GM18861 (cell line): ENCODE data around the gene NTRK1.

Experiments
- ATAC-seq: cut with Tn5 transposase; IDR thresholded peaks from one replicate; pipeline ENCODE4 v1.9.1; 2021; ENCODE audit not compliant: unreplicated experiment

NTRK1 gene

GRCh38 chr1:156895927-156896326 is 35.3 kb downstream of the NTRK1 start:
- no peak for ATAC-seq

GRCh38 chr1:156896490-156897033 is 35.9 kb downstream of the NTRK1 start:
- ATAC-seq = no peak

GRCh38 chr1:156897078-156897825 is 36.6 kb downstream of the NTRK1 start:
- no peak for ATAC-seq

GRCh38 chr1:156898161-156898566 is 37.5 kb downstream of the NTRK1 start:
- ATAC-seq = no peak

GRCh38 chr1:156898971-156899664 is 38.5 kb downstream of the NTRK1 start:
- ATAC-seq = no peak

GRCh38 chr1:156899956-156900718 is 39.5 kb downstream of the NTRK1 start:
- no peak for ATAC-seq

- no peak for ATAC-seq
These were observed 40.4 kb downstream of the NTRK1 start for GRCh38 chr1:156900896-156901589.

- ATAC-seq = no peak
These were observed 40.9 kb downstream of the NTRK1 start for GRCh38 chr1:156901590-156901900.

GRCh38 chr1:156901966-156902915 is 41.6 kb downstream of the NTRK1 start:
- ATAC-seq = no peak

GRCh38 chr1:156903328-156904091 is 42.8 kb downstream of the NTRK1 start:
- ATAC-seq = no peak

- ATAC-seq = no peak
These were observed 43.7 kb downstream of the NTRK1 start for GRCh38 chr1:156904187-156904959.

- ATAC-seq = no peak
These were observed 44.5 kb downstream of the NTRK1 start for GRCh38 chr1:156905176-156905575.

GRCh38 chr1:156905651-156906050 is 45.0 kb downstream of the NTRK1 start:
- no peak for ATAC-seq

- no peak for ATAC-seq
These were observed 45.7 kb downstream of the NTRK1 start for GRCh38 chr1:156906206-156906906.

GRCh38 chr1:156908541-156908940 is 47.9 kb downstream of the NTRK1 start:
- no peak for ATAC-seq

GRCh38 chr1:156908955-156909354 is 48.3 kb downstream of the NTRK1 start:
- ATAC-seq = no peak

GRCh38 chr1:156909671-156910070 is 49.0 kb downstream of the NTRK1 start:
- no peak for ATAC-seq

- ATAC-seq = no peak
These were observed 49.7 kb downstream of the NTRK1 start for GRCh38 chr1:156910309-156910782.
